Measurements from ENCODE around the gene ABCB6.

The ABCB6 gene

GRCh38 chr2:219184121-219184520 is 34.6 kb downstream of the ABCB6 start:
- DNase-seq (ENCODE audit: low spot score): no peak

DNA sequence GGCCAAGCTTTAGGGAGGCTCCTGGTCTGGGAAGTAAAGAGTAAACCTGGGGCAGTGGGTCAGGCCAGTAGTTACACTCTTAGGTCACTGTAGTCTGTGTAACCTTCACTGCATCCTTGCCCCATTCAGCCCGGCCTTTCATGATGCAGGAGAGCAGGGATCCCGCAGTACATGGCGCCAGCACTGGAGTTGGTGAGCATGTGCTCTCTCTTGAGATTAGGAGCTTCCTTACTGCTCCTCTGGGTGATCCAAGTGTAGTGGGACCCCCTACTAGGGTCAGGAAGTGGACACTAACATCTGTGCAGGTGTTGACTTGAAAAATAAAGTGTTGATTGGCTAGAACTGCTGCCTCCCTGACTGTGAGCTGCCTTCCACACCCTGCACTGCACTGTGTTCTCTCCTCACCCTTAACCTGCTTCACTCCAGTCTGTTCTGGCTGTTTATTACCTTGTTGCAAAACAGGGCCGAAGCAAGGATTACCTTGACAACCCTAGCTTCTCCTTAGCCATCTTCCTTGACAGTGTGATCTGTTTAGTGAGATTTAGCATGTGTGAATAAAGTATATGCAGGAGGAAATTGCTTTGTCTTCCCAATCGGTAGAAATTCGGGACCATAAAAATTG is 35.5 kb downstream of the ABCB6 start:
- no peak for DNase-seq (ENCODE audit: low spot score)

GRCh38 chr2:219182331-219183150 is 36.2 kb downstream of the ABCB6 start:
- no peak for DNase-seq (ENCODE audit: low spot score)

DNA sequence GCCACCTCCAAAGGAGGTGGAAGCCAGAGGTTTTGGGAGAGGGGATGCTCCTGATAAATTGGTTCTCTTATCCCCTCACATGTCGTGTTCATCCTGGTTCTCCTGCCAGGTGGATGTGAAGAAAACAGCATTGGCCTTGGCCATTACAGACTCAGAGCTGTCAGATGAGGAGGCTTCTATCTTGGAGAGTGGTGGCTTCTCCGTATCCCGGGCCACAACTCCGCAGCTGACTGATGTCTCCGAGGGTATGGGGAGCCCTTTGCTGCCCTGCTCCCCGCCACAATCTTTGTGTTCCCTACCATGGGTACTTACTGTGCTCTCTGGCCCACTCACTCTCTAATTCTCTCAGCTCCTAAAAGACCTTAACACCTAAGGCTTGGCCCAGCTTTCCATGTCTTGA is 37.2 kb downstream of the ABCB6 start:
- DNase-seq (ENCODE audit: low spot score): no peak

GRCh38 chr2:219180961-219181360 is 37.8 kb downstream of the ABCB6 start:
- no peak for DNase-seq (ENCODE audit: low spot score)

- DNase-seq (ENCODE audit: low spot score): no peak
Measured at GRCh38 chr2:219179601-219180465, 38.9 kb downstream of the ABCB6 start.

DNA sequence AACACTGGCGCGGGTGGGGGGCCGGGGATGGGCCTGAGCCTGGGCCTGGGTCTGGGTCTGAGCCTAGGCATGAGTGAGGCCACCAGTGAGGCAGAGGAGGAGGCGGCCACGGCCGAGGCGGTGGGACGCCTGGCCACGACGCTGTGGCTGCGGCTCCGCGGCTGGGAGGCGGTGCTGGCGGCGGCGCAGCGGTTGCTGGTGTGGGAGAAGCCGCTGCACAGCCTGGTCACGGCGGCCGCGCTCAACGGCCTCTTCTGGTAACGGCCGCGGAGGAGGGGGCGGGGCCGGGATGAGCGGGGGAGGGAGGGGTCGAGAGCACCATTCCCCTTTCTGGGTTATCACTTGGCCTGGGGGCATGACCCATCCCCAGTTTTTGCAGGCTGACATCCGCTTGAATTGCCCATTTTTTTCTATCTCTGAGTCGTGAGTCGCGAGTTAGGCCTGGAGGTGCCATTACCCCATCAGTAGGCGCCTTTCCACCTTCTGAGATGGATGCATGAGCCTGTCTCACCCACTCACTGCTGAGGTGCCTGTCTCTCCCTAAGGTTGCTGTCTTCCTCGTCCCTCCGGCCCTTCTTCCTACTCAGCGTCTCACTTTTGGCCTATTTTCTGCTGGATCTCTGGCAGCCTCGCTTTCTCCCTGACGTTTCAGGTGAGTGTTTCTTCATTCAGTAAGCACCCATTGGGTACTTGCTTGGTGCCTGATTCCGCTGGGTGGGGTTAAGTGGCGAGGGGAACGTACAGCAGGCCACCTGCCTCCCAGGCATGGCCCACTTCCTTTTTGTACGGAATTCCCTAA is 40.2 kb downstream of the ABCB6 start:
- peak; percentile 7 for DNase-seq (ENCODE audit: low spot score)

- DNase-seq (ENCODE audit: low spot score): peak; percentile 92
Measured at GRCh38 chr2:219177552-219178376, 41.0 kb downstream of the ABCB6 start, which contains the start of gene RETREG2. Gene RETREG2 (plus strand): TSS chr2:219178275. CDS start chr2:219178353, 78 bp downstream.

DNA sequence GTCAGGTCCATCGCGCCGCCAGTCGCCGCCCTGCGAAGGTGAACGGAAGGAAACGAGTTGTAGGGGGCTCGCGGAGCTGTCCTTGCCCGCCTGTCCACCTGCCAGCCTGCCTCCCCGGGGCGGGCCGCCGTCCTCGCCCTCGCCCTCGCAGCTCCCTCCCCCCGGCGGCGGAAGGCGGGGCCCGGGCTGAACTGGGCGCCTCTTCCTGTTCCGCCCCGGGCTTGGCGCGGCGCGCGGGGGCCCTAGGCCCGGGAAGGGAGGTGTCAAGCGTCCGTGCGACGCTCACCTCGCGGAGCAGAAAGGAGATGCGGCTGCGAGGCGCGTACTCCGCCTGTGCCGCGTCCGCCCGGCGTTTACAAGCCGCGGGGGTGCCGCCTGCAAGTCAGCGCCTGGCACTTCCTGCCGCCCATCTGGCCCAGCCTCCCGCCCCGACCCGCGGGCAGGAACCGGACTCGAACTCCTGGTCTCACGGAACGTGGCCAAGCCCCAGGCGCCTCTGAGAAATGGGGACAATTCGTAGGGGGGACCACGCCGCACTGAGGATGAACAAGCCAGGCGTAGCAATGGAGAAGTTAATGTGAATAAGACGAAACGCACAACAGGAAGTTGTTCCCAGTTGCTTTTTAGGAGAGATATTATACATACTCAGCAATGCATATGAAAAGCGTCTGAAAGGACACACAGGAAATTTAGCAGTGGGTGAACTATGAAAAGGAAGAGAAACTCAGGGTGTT is 41.8 kb downstream of the ABCB6 start, which contains the start of gene CNPPD1:
TSS of gene CNPPD1 (minus strand) at position 108 of the 734 bp plus-strand sequence. CDS start at position 11, 97 bp downstream.
- peak; percentile 89 for DNase-seq (ENCODE audit: low spot score)

- peak; percentile 21 for DNase-seq (ENCODE audit: low spot score)
Measured at GRCh38 chr2:219175928-219176817, 42.6 kb downstream of the ABCB6 start.

DNA sequence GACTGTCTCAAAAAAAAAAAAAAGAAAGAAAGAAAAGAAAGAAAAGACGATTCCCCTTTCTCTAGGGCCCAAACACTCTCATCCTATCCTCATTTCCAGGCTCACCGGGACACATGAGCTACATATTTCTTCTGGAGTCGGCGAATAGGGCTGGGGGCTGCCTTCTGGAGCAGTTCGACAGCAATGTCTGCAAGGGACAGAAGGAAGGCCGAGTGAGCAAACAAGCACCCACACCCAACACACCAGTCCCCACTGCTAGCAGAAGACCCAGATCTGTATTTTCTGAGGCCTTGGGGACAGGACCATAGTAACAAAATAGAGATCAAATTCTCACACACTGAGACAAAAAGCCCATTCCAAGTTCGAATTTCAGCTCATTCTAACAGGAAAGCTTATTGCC is 43.3 kb downstream of the ABCB6 start:
- DNase-seq (ENCODE audit: low spot score): no peak

DNA sequence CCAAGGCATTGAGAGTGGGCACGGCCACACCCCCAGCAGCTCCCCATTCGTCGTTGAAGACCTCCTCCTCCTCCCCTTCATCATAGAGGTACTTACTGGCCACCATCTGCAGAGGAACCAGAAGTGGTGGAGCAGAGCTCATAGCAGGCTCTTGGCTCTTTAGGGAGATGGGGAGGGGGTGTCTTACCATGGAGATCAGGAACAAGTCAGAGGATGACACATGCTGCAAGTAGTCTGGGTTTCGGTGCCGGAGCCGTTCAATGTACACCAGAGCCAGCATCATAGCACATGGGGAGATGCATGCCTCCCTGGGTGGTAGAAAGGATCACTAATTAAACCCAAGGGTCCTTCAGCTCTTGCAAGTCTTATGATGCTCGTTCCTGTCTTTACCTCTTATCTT is 44.0 kb downstream of the ABCB6 start:
- DNase-seq (ENCODE audit: low spot score): no peak

DNA sequence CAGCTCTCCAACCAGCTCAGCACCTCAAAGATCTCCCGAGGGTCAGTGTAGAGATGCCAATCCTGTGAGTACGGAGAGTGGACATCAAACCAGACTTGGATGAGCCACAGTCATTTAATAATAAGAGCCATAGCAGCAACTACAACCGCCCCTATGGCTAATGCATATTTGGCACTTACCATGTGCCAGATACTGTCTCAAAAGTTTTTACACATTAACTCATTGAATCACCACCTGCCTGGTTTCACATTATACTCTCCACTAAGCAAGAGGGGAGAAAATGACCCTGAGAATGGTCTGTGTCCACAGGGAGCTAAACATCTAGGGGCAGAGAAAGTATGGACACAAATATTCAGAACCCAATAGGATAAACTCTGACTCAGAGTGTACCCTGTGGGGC is 44.6 kb downstream of the ABCB6 start:
- DNase-seq (ENCODE audit: low spot score): no peak

DNA sequence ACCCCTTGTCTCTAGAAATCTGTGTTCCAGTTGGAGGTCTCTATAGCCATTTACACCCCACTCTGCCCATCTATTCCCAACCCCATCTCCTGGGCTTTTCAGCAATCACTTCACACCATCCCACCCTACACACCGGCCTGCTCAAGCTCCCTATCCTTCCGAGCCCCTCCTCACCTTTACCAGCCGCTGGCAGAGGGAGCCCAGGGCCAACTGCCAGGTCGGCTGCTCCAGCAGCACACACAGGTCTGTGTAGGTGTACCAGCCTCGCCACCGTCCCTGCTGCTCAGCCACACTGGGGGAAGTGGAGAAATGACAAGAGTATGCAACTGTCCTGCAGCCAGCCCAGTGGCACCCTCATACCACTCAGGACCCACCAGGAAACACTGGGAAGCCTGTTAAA is 45.6 kb downstream of the ABCB6 start:
- DNase-seq (ENCODE audit: low spot score): no peak

GRCh38 chr2:219172231-219173154 is 46.3 kb downstream of the ABCB6 start:
- DNase-seq (ENCODE audit: low spot score): no peak

DNA sequence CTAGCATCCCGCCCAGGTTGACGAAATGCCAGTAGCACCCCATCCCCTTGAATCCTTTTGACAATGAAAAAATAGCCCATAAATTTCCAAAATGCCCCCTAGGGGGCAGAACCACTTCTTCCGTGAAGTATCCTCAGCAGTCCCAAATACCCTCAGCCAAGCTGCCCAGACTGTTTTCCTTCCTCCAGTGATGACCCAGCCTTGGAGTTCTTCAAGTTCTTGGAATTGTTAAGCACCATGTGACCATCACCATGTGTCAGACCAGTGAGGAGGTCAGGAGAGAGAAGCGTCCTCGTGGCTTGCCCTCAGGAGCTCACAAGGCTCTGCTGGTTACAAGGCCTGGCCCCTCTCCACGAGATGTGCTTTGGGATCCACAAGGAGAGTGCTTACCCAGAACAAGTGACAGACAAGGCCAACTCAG is 47.5 kb downstream of the ABCB6 start:
- peak; percentile 19 for DNase-seq (ENCODE audit: low spot score)

GRCh38 chr2:219169930-219170654 is 48.7 kb downstream of the ABCB6 start, which contains the start of gene SLC23A3:
Gene SLC23A3 (minus strand): TSS chr2:219170029. CDS start chr2:219169984, 45 bp downstream.
- DNase-seq (ENCODE audit: low spot score): no peak
